ENCODE measurements around the gene ASB7.

Gene ASB7

GRCh38 chr15:100602064-100602822 is at the start of gene ASB7, which contains the start of gene LINS1:
TSS of gene ASB7 (plus strand) at chr15:100602589. CDS start at chr15:100612217, 9,628 bp downstream.
TSS of gene LINS1 (minus strand) at chr15:100602184. CDS start at chr15:100580842, 21,342 bp downstream.
- no peak for TF ChIP-seq CTCF (IDR thresholded peaks at IDR 0.05)

- no peak for TF ChIP-seq CTCF (IDR thresholded peaks at IDR 0.05)
Observed at GRCh38 chr15:100553468-100553867, 48.9 kb upstream of the ASB7 start.

GRCh38 chr15:100558771-100559254 is 43.6 kb upstream of the ASB7 start:
- TF ChIP-seq CTCF (IDR thresholded peaks at IDR 0.05), result no peak

GRCh38 chr15:100559330-100559729 is 43.1 kb upstream of the ASB7 start:
- no peak for TF ChIP-seq CTCF (IDR thresholded peaks at IDR 0.05)

- no peak for TF ChIP-seq CTCF (IDR thresholded peaks at IDR 0.05)
Observed at GRCh38 chr15:100560323-100560722, 42.1 kb upstream of the ASB7 start.

- no peak for TF ChIP-seq CTCF (IDR thresholded peaks at IDR 0.05)
Observed at GRCh38 chr15:100565591-100565990, 36.8 kb upstream of the ASB7 start.

- TF ChIP-seq CTCF (IDR thresholded peaks at IDR 0.05), result no peak
Observed at GRCh38 chr15:100566850-100567628, 35.4 kb upstream of the ASB7 start.

Data from LNCAP (cell line).